ENCODE data around the gene FERMT3.

DNA sequence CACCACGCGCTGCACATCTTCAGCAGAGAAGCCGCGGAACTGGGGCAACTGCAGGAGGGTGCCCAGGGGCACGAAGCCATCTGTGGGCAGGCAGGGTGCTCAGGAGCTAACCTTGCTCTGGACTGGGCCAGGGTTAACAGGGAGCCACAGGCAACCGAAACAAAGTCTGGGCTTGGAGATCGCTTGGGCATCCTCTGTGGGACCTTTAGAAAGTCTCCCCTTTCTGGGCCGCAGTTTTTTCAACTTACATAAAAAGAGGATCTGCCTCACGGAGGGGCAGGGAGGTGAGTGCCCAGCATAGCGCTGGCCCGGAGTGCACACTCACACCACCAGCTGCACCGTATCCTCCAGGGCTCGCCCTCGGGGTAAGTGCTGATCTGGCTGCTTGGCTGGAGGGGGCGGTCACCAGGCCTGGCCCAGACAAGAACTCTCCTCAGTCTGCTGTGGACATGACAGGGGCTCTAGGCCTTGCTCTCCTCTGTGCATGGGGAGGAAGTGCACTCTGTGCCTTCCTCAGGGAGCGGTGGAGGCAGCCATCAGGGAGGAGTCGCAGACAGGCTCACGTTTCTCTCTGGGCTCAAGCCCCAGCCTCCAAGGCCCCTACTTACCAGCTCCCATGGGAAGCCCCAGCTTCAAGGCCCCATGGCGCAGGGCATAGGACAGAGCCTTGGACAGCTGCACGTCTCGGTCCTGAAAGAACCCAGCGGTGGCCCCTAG is 18.5 kb downstream of the FERMT3 start:
- TF ChIP-seq EZH2 (IDR thresholded peaks at IDR 0.05), result no peak
- no peak for TF ChIP-seq POLR2AphosphoS5 (IDR thresholded peaks at IDR 0.05; ENCODE audit: borderline replicate concordance, low read depth, low read length)
